Midbrain (tissue), 1 donor: ENCODE results near the gene GALNT7.
A peak's percentile ranks its signal among the peaks of the same experiment; 100 is the strongest.
"Not testable (repeated sequence)": the region's sequence is repeated elsewhere in the genome, so short reads cannot be mapped to it uniquely, and the experiment has no call there.

Experiments used
- DNase-seq: peaks from one replicate; lab custom pipeline; 2025; lab: John Stamatoyannopoulos, UW

GALNT7 gene

DNA sequence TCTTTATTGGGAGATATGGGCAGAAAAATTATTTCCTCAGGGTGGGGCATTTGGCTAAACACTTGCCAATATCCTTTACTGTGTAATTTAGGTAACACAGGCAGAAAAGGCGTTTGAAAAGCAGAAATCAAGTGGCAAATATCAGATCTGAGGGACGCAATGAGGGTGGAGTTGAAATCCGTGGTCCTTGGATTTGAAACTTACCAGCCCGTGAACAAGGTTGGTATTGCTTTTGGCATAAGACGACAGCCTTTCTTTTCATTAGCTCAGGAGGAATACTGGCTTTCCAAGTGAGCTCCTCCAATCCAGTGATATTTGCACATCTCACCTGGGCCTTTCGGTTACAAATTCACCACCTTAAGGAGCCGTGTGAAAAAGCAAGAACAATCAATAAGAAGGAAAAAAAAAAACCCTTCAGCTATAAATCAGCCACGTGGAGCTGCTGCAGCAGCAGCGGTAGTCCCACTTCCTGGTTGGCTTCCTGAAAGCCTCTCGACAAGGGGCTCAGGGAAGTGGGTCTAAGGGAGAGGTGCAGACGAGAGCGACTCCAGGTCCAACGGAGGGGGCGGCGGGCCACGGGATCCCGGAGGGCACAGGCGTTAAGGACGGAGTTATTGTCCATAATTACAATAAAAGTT, 734 bp upstream of the GALNT7 start:
- no peak for DNase-seq

DNA sequence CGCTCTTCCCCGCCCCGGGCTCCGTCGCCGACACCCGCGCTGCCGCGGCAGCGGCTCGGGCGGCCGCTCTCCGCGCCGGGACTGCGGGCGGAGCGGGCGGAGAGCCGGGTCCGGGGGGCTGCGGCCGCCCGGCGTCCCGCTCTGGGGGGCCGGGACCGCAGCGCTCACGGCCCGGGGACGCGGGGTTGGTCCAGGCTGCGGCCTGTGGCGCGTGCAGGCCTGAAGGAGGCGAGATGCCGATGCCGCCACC, 492 bp downstream of the GALNT7 start:
- DNase-seq = peak; percentile 63

DNA sequence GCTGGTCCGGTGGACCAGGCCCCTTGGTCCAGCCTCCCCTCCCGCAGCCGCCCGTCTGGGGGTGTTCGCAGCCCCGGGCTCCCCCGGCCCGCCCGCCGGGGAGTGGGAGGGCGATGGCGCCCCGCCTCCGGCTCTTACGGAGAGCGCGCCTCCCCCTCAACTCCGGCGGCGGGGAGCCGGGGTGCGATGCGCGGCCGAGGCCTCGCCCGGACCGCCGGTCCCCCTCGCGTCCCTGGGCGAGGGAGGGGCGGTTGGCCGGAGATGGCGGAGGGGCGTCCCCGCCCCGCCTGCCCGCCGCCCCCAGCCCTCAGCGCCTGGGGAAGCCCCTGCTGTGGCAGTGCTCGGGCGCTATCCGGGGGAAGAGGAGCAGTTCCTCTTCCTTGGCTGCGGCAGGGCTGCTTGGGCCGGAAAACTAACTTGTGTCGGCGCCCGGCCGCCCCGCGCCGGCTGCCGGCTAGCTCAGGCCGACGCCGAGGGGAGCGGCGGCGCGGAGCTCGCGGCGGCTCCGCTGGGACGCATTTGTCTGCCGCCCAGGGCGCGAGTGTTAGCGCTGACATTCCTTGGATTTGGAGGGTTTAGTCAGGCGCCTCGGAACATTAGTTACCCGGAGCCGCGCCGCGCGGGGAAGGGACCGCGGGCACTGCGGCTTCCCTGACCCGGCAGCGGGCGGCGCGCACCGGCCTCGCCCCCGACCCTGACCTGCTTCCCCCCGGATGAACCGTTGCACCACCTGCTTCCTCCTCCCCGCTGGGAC, 994 bp downstream of the GALNT7 start:
- DNase-seq = peak; percentile 71

DNA sequence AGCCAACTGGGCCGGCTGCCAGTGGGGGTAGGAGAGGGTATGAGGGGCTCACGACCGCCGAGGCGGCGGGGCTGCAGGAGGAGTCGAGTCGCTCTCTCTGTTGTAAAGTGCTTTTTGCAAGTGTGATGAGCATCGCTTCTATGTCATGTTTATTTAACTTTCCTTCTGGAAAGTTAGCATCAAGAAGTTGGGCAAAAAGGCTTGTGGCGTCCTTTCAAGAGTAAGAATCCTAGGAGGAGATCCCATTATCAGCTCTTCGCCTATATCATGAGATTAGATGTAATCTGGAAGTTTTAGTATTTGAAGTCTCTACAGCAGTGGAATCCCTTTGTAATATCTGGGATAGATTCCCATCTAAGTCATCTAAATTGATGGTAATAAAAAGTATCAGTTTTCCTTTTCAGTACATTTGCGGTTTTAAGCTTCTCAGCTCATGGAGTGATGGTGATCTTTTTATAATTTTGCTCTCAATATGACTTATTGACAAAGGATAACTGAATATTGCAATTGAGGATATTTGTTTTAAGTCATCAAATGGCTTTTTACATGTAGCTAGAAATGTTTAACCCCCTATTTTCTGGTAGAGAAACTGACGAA, 1.7 kb downstream of the GALNT7 start:
- no peak for DNase-seq

DNA sequence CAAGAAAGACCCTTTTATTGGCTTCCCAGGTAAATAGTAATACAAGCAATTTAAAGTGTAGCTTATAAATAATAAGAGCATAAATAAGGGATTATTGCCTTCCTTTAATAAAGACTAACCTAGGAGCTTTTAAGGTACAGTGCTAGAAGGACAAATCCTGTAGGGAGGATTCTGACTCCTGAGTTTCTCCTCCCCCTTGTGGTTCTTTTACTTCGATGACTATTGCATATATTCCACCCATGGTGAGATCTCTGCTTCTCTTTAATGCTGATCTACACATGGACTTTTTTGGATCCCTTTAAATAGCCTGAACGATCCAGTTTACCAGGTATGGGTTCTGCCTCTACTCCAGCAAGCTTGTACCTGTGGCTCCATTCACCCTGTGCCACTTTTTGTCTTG, 2.5 kb downstream of the GALNT7 start:
- no peak for DNase-seq

DNA sequence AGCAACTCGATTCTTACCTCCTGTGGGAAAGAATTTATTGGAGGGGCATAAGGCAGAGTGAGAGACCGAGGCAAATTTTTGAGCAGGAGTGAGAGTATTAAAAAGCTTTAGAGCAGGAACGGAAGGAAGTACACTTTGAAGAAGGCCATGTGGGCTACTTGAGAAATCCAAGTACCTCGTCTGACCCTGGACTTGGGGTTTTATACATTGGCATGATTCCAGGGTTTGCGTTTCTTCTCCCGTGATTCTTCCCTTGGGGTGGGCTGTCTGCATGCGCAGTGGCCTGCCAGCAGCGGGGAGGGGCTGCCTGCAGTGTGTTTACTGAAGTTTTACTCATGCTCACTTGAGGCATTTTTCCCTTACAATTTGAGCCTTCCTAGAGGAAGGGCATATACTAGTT, 3.4 kb downstream of the GALNT7 start:
- DNase-seq = no peak

DNA sequence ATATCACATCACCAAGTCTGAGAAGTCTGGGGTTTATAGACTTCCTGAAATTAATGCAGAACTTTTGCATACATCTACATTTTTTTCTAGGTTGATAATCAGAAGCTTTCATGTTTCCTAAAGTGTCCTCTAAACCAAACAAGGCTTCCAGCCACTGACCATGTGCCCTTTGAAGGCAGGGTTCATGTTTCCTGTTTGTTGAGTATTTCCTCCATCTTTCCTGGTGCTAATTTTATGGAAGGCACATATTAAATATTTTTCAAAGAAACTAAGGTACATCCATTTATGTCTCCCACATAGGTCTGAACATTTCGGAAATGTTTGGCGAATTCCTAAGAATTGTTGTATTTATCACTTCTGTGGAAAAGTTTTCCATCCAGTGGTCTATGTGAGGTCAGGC, 5.6 kb downstream of the GALNT7 start:
- no peak for DNase-seq

DNA sequence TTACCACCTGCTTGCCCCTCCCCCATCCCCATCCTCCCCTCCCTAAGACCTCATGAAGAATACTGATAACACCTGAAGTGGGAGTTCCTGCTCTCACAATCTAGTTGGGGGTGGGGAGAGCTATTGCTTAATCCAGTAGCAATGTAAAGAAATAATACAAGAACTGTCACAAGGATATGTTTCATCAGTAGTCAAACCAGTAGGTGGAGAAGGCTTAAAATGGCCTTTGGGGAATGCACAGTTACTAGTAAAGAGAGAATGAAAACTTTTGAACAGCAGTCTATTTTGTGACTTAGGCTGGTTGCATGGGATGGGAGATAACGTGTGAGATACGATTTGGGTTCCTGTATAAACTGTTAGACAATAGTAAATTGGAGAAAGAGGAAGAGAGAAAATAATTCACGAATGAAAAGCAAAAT, 6.0 kb downstream of the GALNT7 start:
- DNase-seq = no peak

DNA sequence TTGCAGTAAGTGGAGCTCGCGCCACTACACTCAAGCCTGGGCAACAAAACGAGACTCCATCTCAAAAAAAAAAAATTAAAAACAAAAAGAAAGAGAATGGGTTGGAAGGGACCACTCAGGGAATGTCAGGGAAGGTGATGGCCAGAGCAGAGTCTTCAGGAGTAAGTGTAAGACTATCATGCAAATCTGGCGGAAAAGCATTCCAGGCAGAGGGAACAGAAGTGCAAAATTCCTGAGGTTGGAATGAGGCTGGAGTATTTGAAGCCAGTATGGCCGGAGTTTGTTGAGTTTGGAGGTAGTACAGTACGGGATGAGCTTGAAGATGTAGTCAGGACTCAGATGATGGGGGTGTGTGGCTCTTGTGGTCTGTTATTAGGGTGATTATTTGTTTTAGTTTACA, 7.4 kb downstream of the GALNT7 start:
- DNase-seq = no peak

DNA sequence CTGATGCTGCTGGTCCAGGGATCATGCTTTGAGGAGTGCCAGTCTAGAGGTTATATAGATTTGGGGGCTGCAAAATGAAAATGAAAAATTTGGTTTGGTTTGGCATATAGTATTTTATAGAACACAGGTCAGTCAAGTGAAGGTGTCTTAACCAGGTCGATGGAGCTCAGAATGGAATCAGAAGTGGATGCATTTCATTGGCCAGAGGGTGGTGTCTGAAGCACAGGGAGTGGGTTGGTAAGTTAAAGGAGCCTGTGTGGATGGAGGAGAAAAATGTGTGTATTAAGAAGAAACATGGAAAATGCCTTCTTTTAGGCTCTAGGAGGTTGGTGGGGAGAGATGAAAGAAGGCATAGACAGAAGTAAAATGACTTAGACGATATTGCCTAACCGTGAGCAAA, 8.6 kb downstream of the GALNT7 start:
- DNase-seq = no peak

DNA sequence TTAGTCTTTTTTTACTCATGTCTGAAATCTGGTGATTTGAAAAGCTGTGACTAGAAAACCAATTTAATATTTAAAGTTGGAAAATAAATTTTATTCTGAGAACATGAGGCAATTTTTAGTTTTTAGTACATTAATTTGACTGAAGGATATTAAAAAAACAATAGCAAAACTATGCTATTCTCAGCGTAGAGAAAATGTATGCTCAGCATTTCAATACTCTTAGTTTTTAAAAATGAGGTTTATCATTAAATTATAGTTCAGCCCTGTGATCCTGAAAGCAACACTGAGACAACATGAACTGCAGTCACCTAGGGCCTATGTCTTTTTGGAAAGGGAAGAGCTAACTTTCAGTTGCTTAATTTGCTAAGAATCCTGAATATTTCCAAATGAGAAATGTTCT, 9.5 kb downstream of the GALNT7 start:
- no peak for DNase-seq

DNA sequence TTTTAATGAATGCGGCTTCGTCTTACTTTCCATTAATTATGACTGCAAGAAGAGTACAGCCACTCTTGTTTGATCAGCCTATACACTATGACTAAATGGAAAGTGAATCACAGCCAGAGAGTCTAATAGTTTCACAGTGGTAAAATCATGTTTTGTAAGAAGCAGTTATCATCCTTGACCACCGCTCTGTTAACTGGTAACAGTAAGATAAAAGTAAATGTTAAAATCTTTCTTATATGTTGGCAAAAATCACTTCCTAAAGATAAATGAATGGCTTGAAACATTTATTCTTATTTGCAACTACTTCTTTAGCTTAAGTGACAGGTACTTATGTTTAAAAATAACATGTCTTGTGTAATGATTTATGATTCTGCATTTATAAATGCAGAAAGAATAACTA, 13.2 kb downstream of the GALNT7 start:
- no peak for DNase-seq

DNA sequence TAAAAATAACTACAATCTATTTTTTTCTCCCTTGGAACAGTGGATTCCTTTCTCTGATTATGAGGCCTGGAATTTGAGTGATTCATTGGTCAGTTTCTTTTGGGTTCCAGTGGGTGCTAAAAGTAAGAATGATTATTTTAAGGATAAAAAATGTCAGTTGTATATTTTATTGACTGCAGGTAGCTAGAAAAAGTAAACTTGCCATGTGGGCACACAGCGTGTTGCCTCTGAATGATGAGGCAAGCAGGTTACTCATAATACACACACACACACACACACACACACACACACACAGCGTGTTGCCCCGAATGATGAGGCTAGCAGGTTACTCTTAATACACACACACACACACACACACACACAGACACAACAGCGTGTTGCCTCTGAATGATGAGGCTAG, 13.8 kb downstream of the GALNT7 start:
- DNase-seq = no peak

DNA sequence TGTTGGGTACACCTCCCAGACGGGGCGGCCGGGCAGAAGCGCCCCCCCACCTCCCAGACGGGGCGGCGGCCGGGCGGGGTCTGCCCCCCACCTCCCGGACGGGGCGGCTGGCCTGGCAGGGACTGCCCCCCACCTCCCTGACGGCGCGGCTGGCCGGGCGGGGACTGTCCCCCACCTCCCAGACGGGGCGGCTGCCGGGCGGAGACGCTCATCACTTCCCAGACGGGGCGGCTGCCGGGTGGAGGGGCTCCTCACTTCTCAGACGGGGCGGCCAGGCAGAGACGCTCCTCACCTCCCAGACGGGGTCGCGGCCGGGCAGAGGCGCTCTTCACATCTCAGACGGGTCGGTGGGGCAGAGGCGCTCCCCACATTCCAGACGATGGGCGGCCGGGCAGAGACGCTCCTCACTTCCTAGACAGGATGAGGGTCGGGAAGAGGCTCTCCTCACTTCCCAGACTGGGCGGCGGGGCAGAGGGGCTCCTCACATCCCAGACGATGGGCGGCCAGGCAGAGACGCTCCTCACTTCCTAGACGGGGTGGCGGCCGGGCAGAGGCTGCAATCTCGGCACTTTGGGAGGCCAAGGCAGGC, 15.1 kb downstream of the GALNT7 start:
- not testable (repeated sequence) for DNase-seq

DNA sequence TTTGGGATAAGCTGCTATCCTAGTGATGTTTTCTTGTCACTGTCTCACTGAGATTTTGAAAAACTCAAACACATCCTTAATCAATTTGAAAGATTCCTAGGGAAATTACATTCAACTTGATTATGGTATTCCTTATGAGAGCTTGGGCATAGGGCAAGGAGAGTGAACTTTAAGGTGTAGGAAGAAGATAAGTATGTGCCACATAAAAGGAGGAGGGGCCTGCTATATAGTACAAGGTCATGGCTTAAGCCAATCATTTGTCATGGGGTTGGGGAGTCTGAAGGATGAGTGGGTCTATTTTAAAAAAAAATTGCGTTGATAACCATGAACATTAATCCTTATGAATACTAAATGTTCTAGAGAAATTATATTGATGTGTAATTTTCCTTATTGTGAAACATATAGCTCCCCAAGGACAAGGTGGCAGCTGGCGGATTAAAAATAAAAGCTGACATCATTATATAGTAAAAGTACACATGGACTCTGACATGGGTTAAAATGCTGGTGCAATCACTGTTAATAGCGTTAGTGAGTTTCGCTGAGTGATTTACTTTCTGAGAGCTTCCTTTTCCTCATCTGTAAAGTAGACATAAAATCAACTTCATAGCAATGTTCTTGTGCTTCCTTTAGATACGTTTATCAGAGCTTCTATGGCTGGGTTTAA, 17.4 kb downstream of the GALNT7 start:
- DNase-seq = no peak

DNA sequence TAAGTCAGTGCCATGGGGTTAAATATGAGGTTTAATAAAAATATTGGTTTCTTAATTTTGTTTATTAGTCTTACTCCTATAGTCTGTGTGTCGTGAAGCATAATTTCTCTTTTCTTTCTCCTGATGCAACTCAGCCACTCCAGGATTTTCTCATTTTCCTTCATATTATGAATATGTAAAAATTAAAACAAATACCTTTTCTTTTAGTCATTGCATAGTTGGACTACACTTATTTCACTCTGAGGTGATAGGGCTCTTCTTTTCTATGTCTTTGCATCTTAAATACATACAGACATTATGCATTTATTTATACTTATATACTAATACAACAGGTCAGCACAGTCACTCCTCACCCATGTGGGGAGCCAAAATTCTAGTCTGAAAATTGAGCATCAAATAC, 19.1 kb downstream of the GALNT7 start:
- DNase-seq = no peak

DNA sequence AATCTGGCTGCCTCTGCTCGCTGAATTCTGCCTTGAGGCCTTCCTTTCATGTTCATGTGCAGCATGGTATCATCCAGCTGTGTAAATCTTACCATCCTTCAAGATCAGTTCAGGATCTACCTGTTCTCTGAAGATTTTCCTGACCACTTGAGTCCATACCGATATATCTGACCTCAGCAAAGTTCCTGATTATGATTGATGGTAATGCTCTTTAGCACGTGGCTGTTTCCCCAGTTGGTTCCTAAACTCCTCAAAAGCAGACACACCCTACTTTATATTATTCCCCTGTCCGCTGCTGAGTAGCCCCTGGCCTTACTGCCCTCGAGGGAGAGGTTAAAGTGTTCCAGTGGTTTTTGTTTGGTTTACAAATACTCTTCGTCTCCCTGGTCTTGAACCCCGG, 20.0 kb downstream of the GALNT7 start:
- DNase-seq = no peak

DNA sequence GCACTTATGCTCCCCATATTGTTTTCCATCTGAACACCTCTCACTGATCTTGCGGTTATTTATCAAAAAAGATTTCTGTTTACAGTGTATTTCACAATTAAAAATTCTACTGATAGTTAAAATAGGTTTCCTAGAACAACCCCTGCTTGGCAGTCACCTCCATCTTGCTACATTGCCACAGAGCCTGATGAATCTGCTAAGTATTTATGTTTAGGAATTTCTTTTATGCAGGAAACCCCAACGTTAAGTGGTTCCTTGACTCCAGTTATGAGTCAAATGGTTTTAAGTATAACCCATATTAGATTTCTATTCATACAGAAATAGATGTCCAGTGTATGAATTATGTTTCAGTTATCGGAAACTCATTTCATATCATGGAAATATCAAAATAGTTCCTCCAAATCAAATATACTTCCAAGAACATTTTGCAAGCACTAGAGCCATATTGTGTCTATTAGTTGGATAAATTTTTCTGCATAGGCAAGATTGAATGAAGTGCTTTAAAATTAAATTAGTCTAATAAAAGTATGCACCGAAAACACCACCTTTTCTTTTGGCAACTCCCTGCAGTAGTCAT, 20.6 kb downstream of the GALNT7 start:
- DNase-seq = no peak

DNA sequence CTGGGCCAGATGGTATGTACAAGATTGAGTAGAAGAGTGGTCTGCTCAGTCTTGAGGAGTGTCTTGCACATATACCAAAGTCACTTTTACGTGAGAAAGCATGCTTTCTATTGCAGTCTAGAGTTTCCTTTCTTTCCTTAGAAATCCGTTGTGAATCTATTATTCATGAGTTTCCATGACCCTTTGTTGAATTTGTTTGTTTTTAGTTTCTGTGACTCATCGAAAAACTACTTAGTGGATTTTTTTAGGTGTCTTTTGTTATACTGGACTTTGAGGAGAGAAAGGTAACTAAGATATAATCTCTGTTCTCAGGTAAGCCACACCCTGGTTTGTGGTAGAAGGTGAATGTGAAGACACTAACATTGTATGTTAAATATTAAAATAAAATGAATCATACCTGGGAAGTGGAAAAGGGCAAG, 23.0 kb downstream of the GALNT7 start:
- no peak for DNase-seq

DNA sequence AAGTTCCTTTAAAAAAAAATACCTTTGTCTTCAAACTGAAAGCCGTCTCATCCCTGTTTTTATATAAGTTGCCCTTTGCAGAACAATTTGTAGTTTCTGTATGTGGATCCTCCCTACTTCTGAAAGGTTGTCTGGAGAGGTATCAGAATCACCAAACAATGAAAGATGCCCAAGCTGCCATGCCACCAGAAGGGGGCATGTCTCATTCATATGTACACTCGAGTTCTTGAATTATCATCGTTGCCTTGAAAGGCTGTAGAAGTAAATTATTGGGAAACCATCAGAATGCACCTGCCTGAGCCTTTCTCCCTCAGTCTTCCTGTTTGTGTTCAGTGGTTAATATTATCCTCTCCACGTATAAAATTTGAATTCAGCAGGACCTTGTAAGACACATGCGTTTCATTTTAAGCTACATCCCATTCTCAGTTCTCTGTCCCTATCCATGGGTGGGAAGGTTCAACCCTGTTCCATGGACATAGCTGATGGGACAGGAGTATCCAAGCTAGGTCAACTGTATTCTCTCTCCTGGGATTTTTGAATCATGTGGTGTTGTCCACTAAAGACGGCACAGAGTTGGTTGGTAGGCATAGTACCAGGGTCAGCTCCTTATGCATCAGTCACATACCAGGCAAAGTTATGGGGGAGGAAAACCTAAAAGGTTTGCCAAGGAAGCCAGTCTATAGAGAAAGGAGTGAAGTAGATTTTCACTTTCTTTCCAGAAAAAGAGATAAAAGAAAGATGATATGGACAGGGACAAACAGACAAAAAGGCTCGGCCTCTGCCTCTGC, 24.0 kb downstream of the GALNT7 start:
- no peak for DNase-seq

DNA sequence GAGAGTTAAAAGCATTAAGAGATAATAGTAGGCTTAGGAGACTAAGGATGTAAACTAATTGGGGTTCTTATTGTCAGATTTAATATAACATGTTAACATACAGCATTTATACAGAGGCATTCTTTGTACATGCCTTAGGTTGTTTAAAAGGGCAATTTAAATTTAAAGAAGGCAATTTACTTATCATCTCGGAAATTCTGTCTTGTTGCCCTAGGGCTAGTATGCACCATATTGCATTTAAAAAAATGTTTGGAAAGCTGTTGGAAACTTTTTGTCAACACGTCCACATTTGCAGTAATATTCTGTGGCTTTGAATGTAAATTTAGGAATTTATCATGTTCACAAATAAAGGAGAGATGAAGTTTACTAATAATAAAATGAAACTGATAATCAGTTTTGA, 25.5 kb downstream of the GALNT7 start:
- no peak for DNase-seq

DNA sequence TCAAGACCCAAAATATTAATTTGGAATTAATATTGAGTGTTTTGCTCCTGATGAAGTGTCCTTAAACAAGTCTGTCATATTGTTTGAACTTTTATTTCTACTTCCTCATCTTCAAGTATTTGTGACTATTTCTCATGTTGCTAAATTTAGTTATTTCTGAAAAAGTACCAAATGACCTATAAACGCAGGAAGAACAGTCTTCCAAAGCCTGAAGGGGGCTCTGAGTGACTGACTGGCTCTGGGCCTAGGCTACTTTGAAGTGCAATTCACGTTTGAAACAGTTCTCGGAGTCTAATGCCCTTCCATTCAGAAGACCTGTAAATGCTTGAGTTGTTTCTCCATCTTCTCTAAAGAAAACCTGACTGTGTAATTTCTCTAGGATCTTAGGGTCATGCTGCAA, 26.5 kb downstream of the GALNT7 start:
- no peak for DNase-seq
